ENCODE measurements around the gene AHRR. TPM values are rescaled to one million over a fixed set of nuclear protein-coding genes. Genes with fewer than 3 reads are reported as not detected.

The AHRR gene
- total and polyA plus RNA-seq, 2 donors from 2014 or later: 0.71 to 1.7 TPM

- no peak overlapping the region for H3K27ac ChIP-seq (ENCODE audit: low read depth in 2 of 2, low read length in 2 of 2)
- no peaks in the 10 kb centered on the region for H3K4me1 ChIP-seq (ENCODE audit: control insufficient read depth in 2 of 3, insufficient read depth in 2 of 3, low read depth in 1 of 3, low read length in 3 of 3)
- FAIRE-seq (no peak), DNase-seq (no peak)
- intact Hi-C loops (cut with DNase I): no loop called here
- H3K36me3 ChIP-seq (ENCODE audit: control insufficient read depth in 2 of 3, insufficient read depth in 3 of 3, low read length in 3 of 3): peaks cover 0 to 24% (median 20%) of the 10 kb centered on the region in 3 donors
- no peak overlapping the region for H3K9ac ChIP-seq (ENCODE audit: low read length in 3 of 3)
- no peaks in the 10 kb centered on the region for H3K9me3 ChIP-seq (ENCODE audit: control insufficient read depth in 2 of 3, insufficient read depth in 1 of 3, low read length in 3 of 3)
- TF ChIP-seq CTCF (IDR thresholded peaks at IDR 0.05; ENCODE audit: borderline replicate concordance, extremely low read depth, insufficient read depth): no peak
- no peak overlapping the region for H3K4me3 ChIP-seq (ENCODE audit: low read length in 3 of 3)
- H3K27me3 ChIP-seq (ENCODE audit: control insufficient read depth, insufficient read depth, low read length): no peaks in the 10 kb centered on the region
Observed at GRCh38 chr5:463301-463700, 141.8 kb downstream of the AHRR start.

GRCh38 chr5:463952-464351 is 142.4 kb downstream of the AHRR start:
- H3K4me1 ChIP-seq (ENCODE audit: control insufficient read depth in 2 of 3, insufficient read depth in 2 of 3, low read depth in 1 of 3, low read length in 3 of 3): no peaks in the 10 kb centered on the region
- H3K27ac ChIP-seq (ENCODE audit: low read depth in 2 of 2, low read length in 2 of 2): no peak overlapping the region
- peaks cover 0 to 20% (median 20%) of the 10 kb centered on the region in 3 donors for H3K36me3 ChIP-seq (ENCODE audit: control insufficient read depth in 2 of 3, insufficient read depth in 3 of 3, low read length in 3 of 3)
- intact Hi-C loops (cut with DNase I): no loop called here
- no peak for TF ChIP-seq CTCF (IDR thresholded peaks at IDR 0.05; ENCODE audit: borderline replicate concordance, extremely low read depth, insufficient read depth)
- no peaks in the 10 kb centered on the region for H3K9me3 ChIP-seq (ENCODE audit: control insufficient read depth in 2 of 3, insufficient read depth in 1 of 3, low read length in 3 of 3)
- H3K4me3 ChIP-seq (ENCODE audit: low read length in 3 of 3): no peak overlapping the region
- no peaks in the 10 kb centered on the region for H3K27me3 ChIP-seq (ENCODE audit: control insufficient read depth, insufficient read depth, low read length)
- peak in 2 of 5 donors; percentile 21 to 76 for DNase-seq
- FAIRE-seq: no peak
- no peak overlapping the region for H3K9ac ChIP-seq (ENCODE audit: low read length in 3 of 3)

- Histone ChIP-seq H3K27me3 (ENCODE audit: control insufficient read depth, insufficient read depth, low read length) (no peaks in the 10 kb centered on the region), H3K9me3 (ENCODE audit: control insufficient read depth in 2 of 3, insufficient read depth in 1 of 3, low read length in 3 of 3) (no peaks in the 10 kb centered on the region), H3K36me3 (ENCODE audit: control insufficient read depth in 2 of 3, insufficient read depth in 3 of 3, low read length in 3 of 3) (peaks cover 0 to 20% (median 19%) of the 10 kb centered on the region in 3 donors), H3K4me1 (ENCODE audit: control insufficient read depth in 2 of 3, insufficient read depth in 2 of 3, low read depth in 1 of 3, low read length in 3 of 3) (no peaks in the 10 kb centered on the region), H3K9ac (ENCODE audit: low read length in 3 of 3) (no peak overlapping the region), H3K4me3 (ENCODE audit: low read length in 3 of 3) (no peak overlapping the region), H3K27ac (ENCODE audit: low read depth in 2 of 2, low read length in 2 of 2) (no peak overlapping the region)
- no peak for FAIRE-seq
- TF ChIP-seq CTCF (IDR thresholded peaks at IDR 0.05; ENCODE audit: borderline replicate concordance, extremely low read depth, insufficient read depth): no peak
- intact Hi-C loops (cut with DNase I): no loop called here
- DNase-seq: peak in 2 of 5 donors; percentile 22 to 57
Observed at GRCh38 chr5:464446-464842, 142.9 kb downstream of the AHRR start.
